Fibroblast of skin of abdomen (primary cell): ENCODE data around the gene TBXA2R.
A peak's percentile ranks its signal among the peaks of the same experiment; 100 is the strongest.

Experiments used
- DNase-seq: peaks from one replicate; pipeline ENCODE4 v3.0.0-alpha.2; 2013

TBXA2R gene

DNA sequence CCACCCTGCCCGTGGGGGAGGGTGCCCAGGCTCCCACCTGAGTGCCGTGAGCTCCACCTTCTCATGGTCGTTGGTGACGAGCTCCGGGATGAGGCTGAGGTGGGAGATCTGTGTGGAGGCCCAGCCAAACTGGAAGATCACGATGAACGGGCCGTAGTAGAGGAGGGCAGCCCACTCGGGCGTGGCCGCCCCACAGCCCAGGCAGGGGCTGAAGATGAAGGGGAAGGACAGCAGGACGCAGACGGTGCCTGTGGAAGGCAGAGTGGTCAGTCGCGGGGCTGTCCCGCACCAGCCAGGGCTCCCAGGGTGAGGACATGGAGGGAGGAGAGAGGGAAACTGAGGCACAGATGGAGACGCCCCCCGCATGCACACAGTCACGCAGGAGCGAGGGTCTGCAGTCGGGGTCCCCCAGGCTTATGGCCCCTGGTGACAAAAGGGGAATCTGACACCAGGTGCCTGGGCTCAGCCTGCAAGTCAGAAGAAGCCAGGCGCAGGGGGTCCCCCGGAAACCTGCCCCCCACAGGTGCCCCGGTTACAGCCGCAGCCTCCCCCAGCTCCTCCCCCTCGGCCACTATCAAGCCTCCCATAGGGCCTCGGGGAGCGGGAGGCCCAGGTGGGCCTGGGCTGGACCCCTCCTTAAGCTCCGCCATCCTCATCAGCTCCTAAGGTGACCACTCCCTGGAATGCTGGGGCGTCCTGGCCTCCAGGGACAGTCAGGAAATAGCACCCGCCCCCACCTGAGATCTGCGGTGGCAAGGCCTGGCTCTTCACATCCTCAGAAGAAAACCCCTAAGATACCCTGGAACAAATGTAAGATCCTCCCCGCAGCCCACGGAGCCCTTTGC, 55.5 kb downstream of the TBXA2R start:
- no peak for DNase-seq

DNA sequence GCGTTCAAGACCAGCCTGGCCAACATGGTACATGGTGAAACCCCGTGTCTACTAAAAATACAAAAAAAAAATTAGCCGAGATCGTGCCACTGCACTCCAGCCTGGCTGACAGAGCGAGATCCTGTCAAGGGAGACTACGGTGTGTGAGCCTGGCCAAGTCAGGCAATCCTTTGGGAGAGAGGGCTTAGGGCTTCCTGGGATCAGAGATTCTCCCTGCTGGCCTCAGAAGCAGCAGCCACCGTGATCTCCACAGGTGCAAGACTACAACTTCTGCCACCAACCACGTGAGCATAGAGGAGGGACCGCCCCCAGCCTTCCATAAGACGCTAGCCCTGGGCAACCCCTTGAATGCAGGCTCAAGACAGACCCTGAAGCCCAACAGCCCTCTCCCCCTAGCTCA, 56.9 kb downstream of the TBXA2R start:
- DNase-seq, result no peak

- DNase-seq, result no peak
Measured at GRCh38 chr19:3548606-3549005, 58.1 kb downstream of the TBXA2R start.

DNA sequence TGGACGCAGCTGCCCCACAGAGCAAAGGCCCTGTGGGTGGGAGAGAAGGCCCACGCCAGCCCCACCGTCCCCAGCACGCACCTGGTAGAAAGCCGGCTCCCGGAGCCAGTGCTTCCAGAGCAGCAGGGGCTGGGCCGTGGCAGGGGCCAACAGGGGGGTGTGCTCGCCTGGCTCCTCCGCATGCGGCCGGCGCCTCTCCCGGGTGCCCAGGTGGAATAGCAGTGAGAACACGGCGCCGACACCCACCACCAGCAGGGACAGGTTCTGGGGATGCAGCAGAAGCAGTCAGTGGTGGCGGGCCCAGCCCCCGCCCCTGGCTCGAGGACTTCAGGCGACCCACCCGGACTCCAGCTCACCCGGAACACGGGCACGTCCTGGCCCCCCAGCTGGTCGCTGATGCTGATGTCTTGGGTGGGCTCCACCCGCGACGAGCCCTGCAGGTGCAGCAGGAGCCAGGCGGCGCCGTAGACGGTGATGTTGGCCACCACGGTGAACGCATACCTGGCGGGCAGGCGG, 58.9 kb downstream of the TBXA2R start:
- no peak for DNase-seq

- DNase-seq, result no peak
Measured at GRCh38 chr19:3547301-3547731, 59.4 kb downstream of the TBXA2R start.

DNA sequence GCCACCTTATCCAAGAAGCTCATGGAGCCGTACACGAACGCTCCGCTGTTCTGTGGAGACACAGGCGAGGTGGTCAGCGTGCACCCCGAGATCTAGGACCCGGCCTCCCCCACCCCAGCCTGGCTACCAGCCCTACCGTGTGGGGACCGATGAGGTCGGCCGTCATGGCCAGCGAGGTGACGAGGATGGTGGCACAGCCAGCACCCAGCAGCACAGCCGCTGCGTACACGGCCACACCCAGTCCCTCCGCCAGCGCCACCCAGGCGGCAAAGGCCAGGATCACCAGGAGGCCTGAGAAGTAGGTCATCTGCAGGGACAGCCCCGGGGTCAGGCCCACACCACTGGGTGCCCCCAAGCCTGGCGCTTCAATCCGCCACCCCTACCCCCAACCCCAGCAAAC, 60.6 kb downstream of the TBXA2R start:
- DNase-seq, result no peak

GRCh38 chr19:3545669-3546034, 61.0 kb downstream of the TBXA2R start:
- DNase-seq, result no peak

- DNase-seq, result peak; percentile 27
Measured at GRCh38 chr19:3544742-3545668, 61.7 kb downstream of the TBXA2R start.
